GM23338 (cell line): ENCODE data around the gene FARS2. TPM values are rescaled to one million over a fixed set of nuclear protein-coding genes. Genes with fewer than 3 reads are reported as not detected.

ENCODE experiments used
- ATAC-seq: fragments of 200-7000 bp; cut with Tn5 transposase; 3 replicates; pipeline ENCODE4 v1.9.1; 2020
- DNase-seq: peaks from one replicate; pipeline ENCODE4 v3.0.0-alpha.2; 2015; ENCODE audit warnings: low spot score
- H2AFZ ChIP-seq: fragments of 200-600 bp; sonication (generic); 2 replicates; pipeline ENCODE4 v1.8.0; 2016; ENCODE audit warnings: antibody characterized with exemption, mild to moderate bottlenecking, moderate library complexity
- H3F3A ChIP-seq: fragments of 200-600 bp; sonication (generic); replicated peaks from 2 replicates; pipeline ENCODE4 v1.8.0; 2017; ENCODE audit warnings: antibody characterized with exemption, mixed run types, low read depth
- H3K27ac ChIP-seq: fragments of 200-600 bp; sonication (generic); 2 replicates; pipeline ENCODE4 v1.6.1; 2016; ENCODE audit warnings: low read depth
- H3K27me3 ChIP-seq: fragments of 200-600 bp; sonication (generic); 2 replicates; pipeline ENCODE4 v1.8.0; 2016; ENCODE audit warnings: mild to moderate bottlenecking, mixed run types, moderate library complexity; ENCODE audit not compliant: insufficient read depth
- H3K36me3 ChIP-seq: fragments of 200-600 bp; sonication (generic); 2 replicates; pipeline ENCODE4 v1.8.0; 2016; ENCODE audit warnings: mild to moderate bottlenecking; ENCODE audit not compliant: insufficient read depth
- H3K4me1 ChIP-seq: fragments of 200-600 bp; sonication (generic); 2 replicates; pipeline ENCODE4 v1.8.0; 2016; ENCODE audit warnings: mild to moderate bottlenecking, moderate library complexity; ENCODE audit not compliant: insufficient read depth
- H3K4me2 ChIP-seq: fragments of 200-600 bp; sonication (generic); 2 replicates; pipeline ENCODE4 v1.7.1; 2017; ENCODE audit warnings: mixed run types
- H3K4me3 ChIP-seq: fragments of 200-600 bp; sonication (generic); 2 replicates; pipeline ENCODE4 v1.6.1; 2016; ENCODE audit warnings: mixed run types
- H3K79me2 ChIP-seq: fragments of 200-600 bp; sonication (generic); replicated peaks from 2 replicates; pipeline ENCODE4 v1.8.0; 2017; ENCODE audit warnings: mild to moderate bottlenecking; ENCODE audit not compliant: insufficient read depth
- H3K9me2 ChIP-seq: fragments of 200-600 bp; sonication (generic); 2 replicates; pipeline ENCODE4 v1.8.0; 2017; ENCODE audit not compliant: insufficient read depth
- H4K20me1 ChIP-seq: fragments of 200-600 bp; sonication (generic); replicated peaks from 2 replicates; pipeline ENCODE4 v1.8.0; 2017; ENCODE audit warnings: mild to moderate bottlenecking; ENCODE audit not compliant: insufficient read depth
- H3K27ac Mint-ChIP-seq: 2 replicates; pipeline ENCODE4 v1.8.0; 2020; ENCODE audit warnings: inconsistent platforms, mild to moderate bottlenecking, moderate library complexity, mixed read lengths
- H3K27me3 Mint-ChIP-seq: 3 replicates; pipeline ENCODE4 v1.8.0; 2022; ENCODE audit warnings: low read depth, mild to moderate bottlenecking, moderate library complexity, mixed read lengths, inconsistent platforms; ENCODE audit not compliant: insufficient read depth, poor library complexity
- H3K36me3 Mint-ChIP-seq: 3 replicates; pipeline ENCODE4 v1.8.0; 2021; ENCODE audit warnings: low read depth, mild to moderate bottlenecking, inconsistent platforms, moderate library complexity, mixed read lengths
- H3K4me1 Mint-ChIP-seq: 3 replicates; pipeline ENCODE4 v1.8.0; 2020; ENCODE audit warnings: mild to moderate bottlenecking, inconsistent platforms, mixed read lengths
- H3K4me3 Mint-ChIP-seq: 3 replicates; pipeline ENCODE4 v1.8.0; 2021; ENCODE audit warnings: moderate library complexity, mild to moderate bottlenecking, inconsistent platforms, mixed read lengths
- H3K9me3 Mint-ChIP-seq: 3 replicates; pipeline ENCODE4 v1.8.0; 2020; ENCODE audit warnings: moderate library complexity, mild to moderate bottlenecking, inconsistent platforms, mixed read lengths
- CREB1 ChIP-seq: fragments of 250-450 bp; sonication (Bioruptor Pico); IDR thresholded peaks from 2 replicates; pipeline ENCODE4 v1.5.0; 2020; ENCODE audit warnings: low read depth, mild to moderate bottlenecking, moderate library complexity
- EZH2 ChIP-seq: fragments of 200-600 bp; sonication (generic); IDR thresholded peaks from one replicate; pipeline ENCODE4 v1.8.0; 2017; ENCODE audit warnings: antibody characterized with exemption, mild to moderate bottlenecking, low read depth; ENCODE audit not compliant: unreplicated experiment
- EZH2phosphoT487 ChIP-seq: fragments of 200-600 bp; sonication (generic); IDR thresholded peaks from one replicate; pipeline ENCODE4 v1.8.1; 2018; ENCODE audit warnings: antibody characterized with exemption; ENCODE audit not compliant: unreplicated experiment
- JUNB ChIP-seq: IDR thresholded peaks from one replicate; pipeline ENCODE4 v1.6.1; 2016; ENCODE audit warnings: antibody characterized with exemption; ENCODE audit not compliant: unreplicated experiment
- NANOG ChIP-seq: IDR thresholded peaks from 2 replicates; pipeline ENCODE4 v1.6.1; 2016; ENCODE audit warnings: antibody characterized with exemption, borderline replicate concordance
- POLR2AphosphoS5 ChIP-seq: IDR thresholded peaks from 2 replicates; pipeline ENCODE4 v1.6.1; 2016; ENCODE audit warnings: antibody characterized with exemption, low read depth
- STAT1 ChIP-seq: IDR thresholded peaks from one replicate; pipeline ENCODE4 v1.6.1; 2016; ENCODE audit warnings: antibody characterized with exemption; ENCODE audit not compliant: unreplicated experiment
- ZNF114 ChIP-seq: fragments of 250-450 bp; sonication (Bioruptor Pico); IDR thresholded peaks from 2 replicates; pipeline ENCODE4 v1.5.0; 2020; ENCODE audit warnings: mild to moderate bottlenecking, moderate library complexity
- ZNF331 ChIP-seq: fragments of 250-450 bp; sonication (Bioruptor Pico); IDR thresholded peaks from 2 replicates; pipeline ENCODE4 v1.5.0; 2020; ENCODE audit warnings: low read depth, mild to moderate bottlenecking, moderate library complexity
- polyA plus RNA-seq: library from polyadenylated mRNA; unstranded; fragments of >200 nt; fragmentation: Nextera tagmentation; extraction: Ambion mirVana; gene quantifications from 2 replicates; pipeline ENCODE4 v1.2.1, GENCODE V29; 2016
- total RNA-seq: library from RNA; depleted of rRNA; stranded (reverse); fragments of >200 nt; shearing (Covaris generic); gene quantifications from 2 replicates; pipeline ENCODE4 v1.2.3, GENCODE V29; 2014
- TF ChIP-seq, protein P1 (sequence below): fragments of 250-450 bp; sonication (Bioruptor Pico); IDR thresholded peaks from 2 replicates; pipeline ENCODE4 v1.5.0; 2020; ENCODE audit warnings: mild to moderate bottlenecking, moderate library complexity
- TF ChIP-seq, protein P2 (sequence below), 2 experiments: fragments of 200-600 bp in 1 of 2; sonication (generic) in 1 of 2; conservative IDR thresholded peaks; 2 replicates each; pipeline versions ENCODE4 v1.5.1 to v1.6.1; 2016 to 2017; ENCODE audit warnings: antibody characterized with exemption in 2 of 2, low read depth in 2 of 2, mild to moderate bottlenecking in 2 of 2, moderate library complexity in 1 of 2
- TF ChIP-seq, protein P3 (sequence below): IDR thresholded peaks from 2 replicates; pipeline ENCODE4 v1.6.1; 2016; ENCODE audit warnings: antibody characterized with exemption
- TF ChIP-seq, protein P4 (sequence below): IDR thresholded peaks from one replicate; pipeline ENCODE4 v1.6.1; 2018; ENCODE audit warnings: antibody characterized with exemption; ENCODE audit not compliant: unreplicated experiment

Gene FARS2
- total and polyA plus RNA-seq, 2 experiments from 2014 or later: 7.6 to 19.0 TPM

DNA sequence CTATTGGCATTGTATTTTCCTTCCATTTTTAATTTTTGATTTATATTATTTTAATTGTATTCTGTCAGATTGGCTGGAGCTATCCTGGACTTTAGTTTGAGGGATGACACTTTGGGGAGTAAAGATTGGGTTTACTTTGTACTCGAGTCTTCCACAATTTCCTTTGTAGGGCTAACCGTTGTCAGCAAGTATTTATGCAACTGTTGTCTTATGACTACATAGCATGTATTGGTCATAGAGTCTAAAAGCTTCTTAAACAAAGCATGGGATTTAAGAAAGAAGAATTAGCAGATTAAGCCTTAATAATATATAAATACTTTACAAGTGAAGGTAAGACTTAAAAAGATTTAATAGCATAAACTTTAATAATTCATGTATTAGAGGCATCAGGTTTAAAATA, 19.6 kb downstream of the FARS2 start:
- Histone ChIP-seq H2AFZ (no peak overlapping the region), H3K79me2 (peaks cover 12% of the 10 kb centered on the region), H3K4me2 (no peak overlapping the region), H3K4me1 (peaks cover 23% of the 10 kb centered on the region), H3K27me3 (no peaks in the 10 kb centered on the region), H3K36me3 (no peaks in the 10 kb centered on the region), H3K27ac (no peak overlapping the region), H3K9me2 (no peaks in the 10 kb centered on the region), H3F3A (no peaks in the 10 kb centered on the region), H3K4me3 (no peak overlapping the region), H4K20me1 (no peaks in the 10 kb centered on the region)
- no peak for ATAC-seq
- Mint-ChIP-seq H3K4me3 (no peak overlapping the region), H3K36me3 (no peaks in the 10 kb centered on the region), H3K27me3 (peaks cover 10% of the 10 kb centered on the region), H3K27ac (no peak overlapping the region), H3K9me3 (no peaks in the 10 kb centered on the region; the same call in 2 of the 3 replicates), H3K4me1 (peaks cover 46% of the 10 kb centered on the region)
- TF ChIP-seq, protein P1, sequence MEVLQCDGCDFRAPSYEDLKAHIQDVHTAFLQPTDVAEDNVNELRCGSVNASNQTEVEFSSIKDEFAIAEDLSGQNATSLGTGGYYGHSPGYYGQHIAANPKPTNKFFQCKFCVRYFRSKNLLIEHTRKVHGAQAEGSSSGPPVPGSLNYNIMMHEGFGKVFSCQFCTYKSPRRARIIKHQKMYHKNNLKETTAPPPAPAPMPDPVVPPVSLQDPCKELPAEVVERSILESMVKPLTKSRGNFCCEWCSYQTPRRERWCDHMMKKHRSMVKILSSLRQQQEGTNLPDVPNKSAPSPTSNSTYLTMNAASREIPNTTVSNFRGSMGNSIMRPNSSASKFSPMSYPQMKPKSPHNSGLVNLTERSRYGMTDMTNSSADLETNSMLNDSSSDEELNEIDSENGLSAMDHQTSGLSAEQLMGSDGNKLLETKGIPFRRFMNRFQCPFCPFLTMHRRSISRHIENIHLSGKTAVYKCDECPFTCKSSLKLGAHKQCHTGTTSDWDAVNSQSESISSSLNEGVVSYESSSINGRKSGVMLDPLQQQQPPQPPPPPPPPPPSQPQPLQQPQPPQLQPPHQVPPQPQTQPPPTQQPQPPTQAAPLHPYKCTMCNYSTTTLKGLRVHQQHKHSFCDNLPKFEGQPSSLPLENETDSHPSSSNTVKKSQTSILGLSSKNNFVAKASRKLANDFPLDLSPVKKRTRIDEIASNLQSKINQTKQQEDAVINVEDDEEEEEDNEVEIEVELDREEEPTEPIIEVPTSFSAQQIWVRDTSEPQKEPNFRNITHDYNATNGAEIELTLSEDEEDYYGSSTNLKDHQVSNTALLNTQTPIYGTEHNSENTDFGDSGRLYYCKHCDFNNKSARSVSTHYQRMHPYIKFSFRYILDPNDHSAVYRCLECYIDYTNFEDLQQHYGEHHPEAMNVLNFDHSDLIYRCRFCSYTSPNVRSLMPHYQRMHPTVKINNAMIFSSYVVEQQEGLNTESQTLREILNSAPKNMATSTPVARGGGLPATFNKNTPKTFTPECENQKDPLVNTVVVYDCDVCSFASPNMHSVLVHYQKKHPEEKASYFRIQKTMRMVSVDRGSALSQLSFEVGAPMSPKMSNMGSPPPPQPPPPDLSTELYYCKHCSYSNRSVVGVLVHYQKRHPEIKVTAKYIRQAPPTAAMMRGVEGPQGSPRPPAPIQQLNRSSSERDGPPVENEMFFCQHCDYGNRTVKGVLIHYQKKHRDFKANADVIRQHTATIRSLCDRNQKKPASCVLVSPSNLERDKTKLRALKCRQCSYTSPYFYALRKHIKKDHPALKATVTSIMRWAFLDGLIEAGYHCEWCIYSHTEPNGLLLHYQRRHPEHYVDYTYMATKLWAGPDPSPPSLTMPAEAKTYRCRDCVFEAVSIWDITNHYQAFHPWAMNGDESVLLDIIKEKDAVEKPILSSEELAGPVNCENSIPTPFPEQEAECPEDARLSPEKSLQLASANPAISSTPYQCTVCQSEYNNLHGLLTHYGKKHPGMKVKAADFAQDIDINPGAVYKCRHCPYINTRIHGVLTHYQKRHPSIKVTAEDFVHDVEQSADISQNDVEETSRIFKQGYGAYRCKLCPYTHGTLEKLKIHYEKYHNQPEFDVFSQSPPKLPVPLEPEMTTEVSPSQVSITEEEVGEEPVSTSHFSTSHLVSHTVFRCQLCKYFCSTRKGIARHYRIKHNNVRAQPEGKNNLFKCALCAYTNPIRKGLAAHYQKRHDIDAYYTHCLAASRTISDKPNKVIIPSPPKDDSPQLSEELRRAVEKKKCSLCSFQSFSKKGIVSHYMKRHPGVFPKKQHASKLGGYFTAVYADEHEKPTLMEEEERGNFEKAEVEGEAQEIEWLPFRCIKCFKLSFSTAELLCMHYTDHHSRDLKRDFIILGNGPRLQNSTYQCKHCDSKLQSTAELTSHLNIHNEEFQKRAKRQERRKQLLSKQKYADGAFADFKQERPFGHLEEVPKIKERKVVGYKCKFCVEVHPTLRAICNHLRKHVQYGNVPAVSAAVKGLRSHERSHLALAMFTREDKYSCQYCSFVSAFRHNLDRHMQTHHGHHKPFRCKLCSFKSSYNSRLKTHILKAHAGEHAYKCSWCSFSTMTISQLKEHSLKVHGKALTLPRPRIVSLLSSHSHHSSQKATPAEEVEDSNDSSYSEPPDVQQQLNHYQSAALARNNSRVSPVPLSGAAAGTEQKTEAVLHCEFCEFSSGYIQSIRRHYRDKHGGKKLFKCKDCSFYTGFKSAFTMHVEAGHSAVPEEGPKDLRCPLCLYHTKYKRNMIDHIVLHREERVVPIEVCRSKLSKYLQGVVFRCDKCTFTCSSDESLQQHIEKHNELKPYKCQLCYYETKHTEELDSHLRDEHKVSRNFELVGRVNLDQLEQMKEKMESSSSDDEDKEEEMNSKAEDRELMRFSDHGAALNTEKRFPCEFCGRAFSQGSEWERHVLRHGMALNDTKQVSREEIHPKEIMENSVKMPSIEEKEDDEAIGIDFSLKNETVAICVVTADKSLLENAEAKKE: no peak
- TF ChIP-seq EZH2: no peak
- no peak for TF ChIP-seq ZNF114
- TF ChIP-seq POLR2AphosphoS5: no peak
- TF ChIP-seq, protein P2, sequence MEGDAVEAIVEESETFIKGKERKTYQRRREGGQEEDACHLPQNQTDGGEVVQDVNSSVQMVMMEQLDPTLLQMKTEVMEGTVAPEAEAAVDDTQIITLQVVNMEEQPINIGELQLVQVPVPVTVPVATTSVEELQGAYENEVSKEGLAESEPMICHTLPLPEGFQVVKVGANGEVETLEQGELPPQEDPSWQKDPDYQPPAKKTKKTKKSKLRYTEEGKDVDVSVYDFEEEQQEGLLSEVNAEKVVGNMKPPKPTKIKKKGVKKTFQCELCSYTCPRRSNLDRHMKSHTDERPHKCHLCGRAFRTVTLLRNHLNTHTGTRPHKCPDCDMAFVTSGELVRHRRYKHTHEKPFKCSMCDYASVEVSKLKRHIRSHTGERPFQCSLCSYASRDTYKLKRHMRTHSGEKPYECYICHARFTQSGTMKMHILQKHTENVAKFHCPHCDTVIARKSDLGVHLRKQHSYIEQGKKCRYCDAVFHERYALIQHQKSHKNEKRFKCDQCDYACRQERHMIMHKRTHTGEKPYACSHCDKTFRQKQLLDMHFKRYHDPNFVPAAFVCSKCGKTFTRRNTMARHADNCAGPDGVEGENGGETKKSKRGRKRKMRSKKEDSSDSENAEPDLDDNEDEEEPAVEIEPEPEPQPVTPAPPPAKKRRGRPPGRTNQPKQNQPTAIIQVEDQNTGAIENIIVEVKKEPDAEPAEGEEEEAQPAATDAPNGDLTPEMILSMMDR (conservative IDR thresholded peaks at IDR 0.05; ENCODE audit: low read depth in 2 of 2): no peak
- no peak for TF ChIP-seq ZNF331 (CRISPR knock-in tag)
- TF ChIP-seq, protein P3, sequence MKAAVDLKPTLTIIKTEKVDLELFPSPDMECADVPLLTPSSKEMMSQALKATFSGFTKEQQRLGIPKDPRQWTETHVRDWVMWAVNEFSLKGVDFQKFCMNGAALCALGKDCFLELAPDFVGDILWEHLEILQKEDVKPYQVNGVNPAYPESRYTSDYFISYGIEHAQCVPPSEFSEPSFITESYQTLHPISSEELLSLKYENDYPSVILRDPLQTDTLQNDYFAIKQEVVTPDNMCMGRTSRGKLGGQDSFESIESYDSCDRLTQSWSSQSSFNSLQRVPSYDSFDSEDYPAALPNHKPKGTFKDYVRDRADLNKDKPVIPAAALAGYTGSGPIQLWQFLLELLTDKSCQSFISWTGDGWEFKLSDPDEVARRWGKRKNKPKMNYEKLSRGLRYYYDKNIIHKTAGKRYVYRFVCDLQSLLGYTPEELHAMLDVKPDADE: no peak
- no peak for TF ChIP-seq CREB1 (CRISPR knock-in tag)
- no peak for TF ChIP-seq JUNB
- no peak for TF ChIP-seq STAT1
- TF ChIP-seq, protein P4, sequence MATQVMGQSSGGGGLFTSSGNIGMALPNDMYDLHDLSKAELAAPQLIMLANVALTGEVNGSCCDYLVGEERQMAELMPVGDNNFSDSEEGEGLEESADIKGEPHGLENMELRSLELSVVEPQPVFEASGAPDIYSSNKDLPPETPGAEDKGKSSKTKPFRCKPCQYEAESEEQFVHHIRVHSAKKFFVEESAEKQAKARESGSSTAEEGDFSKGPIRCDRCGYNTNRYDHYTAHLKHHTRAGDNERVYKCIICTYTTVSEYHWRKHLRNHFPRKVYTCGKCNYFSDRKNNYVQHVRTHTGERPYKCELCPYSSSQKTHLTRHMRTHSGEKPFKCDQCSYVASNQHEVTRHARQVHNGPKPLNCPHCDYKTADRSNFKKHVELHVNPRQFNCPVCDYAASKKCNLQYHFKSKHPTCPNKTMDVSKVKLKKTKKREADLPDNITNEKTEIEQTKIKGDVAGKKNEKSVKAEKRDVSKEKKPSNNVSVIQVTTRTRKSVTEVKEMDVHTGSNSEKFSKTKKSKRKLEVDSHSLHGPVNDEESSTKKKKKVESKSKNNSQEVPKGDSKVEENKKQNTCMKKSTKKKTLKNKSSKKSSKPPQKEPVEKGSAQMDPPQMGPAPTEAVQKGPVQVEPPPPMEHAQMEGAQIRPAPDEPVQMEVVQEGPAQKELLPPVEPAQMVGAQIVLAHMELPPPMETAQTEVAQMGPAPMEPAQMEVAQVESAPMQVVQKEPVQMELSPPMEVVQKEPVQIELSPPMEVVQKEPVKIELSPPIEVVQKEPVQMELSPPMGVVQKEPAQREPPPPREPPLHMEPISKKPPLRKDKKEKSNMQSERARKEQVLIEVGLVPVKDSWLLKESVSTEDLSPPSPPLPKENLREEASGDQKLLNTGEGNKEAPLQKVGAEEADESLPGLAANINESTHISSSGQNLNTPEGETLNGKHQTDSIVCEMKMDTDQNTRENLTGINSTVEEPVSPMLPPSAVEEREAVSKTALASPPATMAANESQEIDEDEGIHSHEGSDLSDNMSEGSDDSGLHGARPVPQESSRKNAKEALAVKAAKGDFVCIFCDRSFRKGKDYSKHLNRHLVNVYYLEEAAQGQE: no peak
- no peak for TF ChIP-seq EZH2phosphoT487
- no peak for TF ChIP-seq NANOG
- DNase-seq: no peak
